Vagina (tissue), 2 donors: ENCODE measurements around the gene CAND2. TPM values are rescaled to one million over a fixed set of nuclear protein-coding genes. Genes with fewer than 3 reads are reported as not detected.

ENCODE experiments used
- DNase-seq, 2 donors: peaks; one replicate each; pipeline ENCODE4 v3.0.0-alpha.2; 2017; ENCODE audit errors: extremely low spot score in 2 of 2
- H3K27ac ChIP-seq: fragments of 200-600 bp; sonication (generic); one replicate; pipeline ENCODE4 v1.5.1; 2019
- H3K27me3 ChIP-seq: fragments of 200-600 bp; sonication (generic); one replicate; pipeline ENCODE4 v1.5.1; 2019
- H3K36me3 ChIP-seq, 2 donors: fragments of 200-600 bp; sonication (generic); one replicate each; pipeline ENCODE4 v1.5.1; 2017 to 2019
- H3K4me1 ChIP-seq: fragments of 200-600 bp; sonication (generic); one replicate; pipeline ENCODE4 v1.5.1; 2019
- H3K4me3 ChIP-seq, 2 donors: fragments of 200-600 bp; sonication (generic); 1 replicate in 1 of 2; 2 replicates in 1 of 2; pipeline ENCODE4 v1.5.1; 2016 to 2019
- H3K9me3 ChIP-seq: fragments of 200-600 bp; sonication (generic); one replicate; pipeline ENCODE4 v1.5.1; 2019
- CTCF ChIP-seq, 3 experiments: fragments of 450-650 bp in 2 of 3; fragments of 200-600 bp in 1 of 3; sonication (generic) in 1 of 3; IDR thresholded peaks; one replicate each; pipeline ENCODE4 v1.5.1; 2017 to 2019; ENCODE audit warnings: antibody characterized with exemption in 3 of 3, mild to moderate bottlenecking in 2 of 3, moderate library complexity in 2 of 3
- POLR2A ChIP-seq, 2 donors: fragments of 450-650 bp; IDR thresholded peaks; one replicate each; pipeline ENCODE4 v1.6.1; 2017; ENCODE audit warnings: antibody characterized with exemption in 2 of 2, mild to moderate bottlenecking in 2 of 2, moderate library complexity in 2 of 2
- POLR2AphosphoS5 ChIP-seq, 2 donors: sonication (generic); formaldehyde crosslinking; IDR thresholded peaks; one replicate each; pipeline ENCODE4 v1.9.0; 2017; ENCODE audit warnings: antibody characterized with exemption in 2 of 2, mild to moderate bottlenecking in 2 of 2, low read depth in 1 of 2; ENCODE audit not compliant: insufficient read depth in 1 of 2
- intact Hi-C: fragments of 100-400 bp; cut with DNase I; formaldehyde crosslinking; loops from one replicate; pipeline ENCODE4 v1.15.1; 2023
- total RNA-seq: library from RNA; depleted of rRNA; stranded (reverse); fragments of >200 nt; gene quantifications from one replicate; pipeline ENCODE4 v1.2.3, GENCODE V29; 2016

CAND2 gene
- total RNA-seq, 1 donor from 2014 or later: 12.5 TPM

DNA sequence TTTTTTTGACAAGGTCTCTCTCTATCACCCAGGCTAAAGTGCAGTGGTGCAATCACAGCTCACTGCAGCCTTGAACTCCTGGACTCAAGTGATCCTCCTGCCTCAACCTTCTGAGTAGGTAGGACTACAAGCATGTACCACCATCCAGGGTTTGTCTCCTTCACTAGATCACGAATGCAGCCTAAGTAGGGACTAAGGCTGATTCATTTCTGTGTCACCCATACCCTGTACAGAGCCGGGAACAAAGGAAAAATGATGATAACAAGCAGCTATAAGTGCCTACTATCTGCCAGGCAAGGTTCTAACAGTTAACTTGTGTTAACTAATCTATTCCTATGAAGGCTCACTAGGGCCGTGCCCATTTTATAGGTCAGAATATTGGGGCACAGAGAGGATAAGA, 44.4 kb upstream of the CAND2 start:
- H3K27me3 ChIP-seq: no peaks in the 10 kb centered on the region
- H3K9me3 ChIP-seq: no peaks in the 10 kb centered on the region
- no peak overlapping the region for H3K4me3 ChIP-seq
- intact Hi-C loops: no loop called here
- TF ChIP-seq POLR2AphosphoS5 (IDR thresholded peaks at IDR 0.05; ENCODE audit: insufficient read depth in 1 of 2, low read depth in 1 of 2): no peak
- TF ChIP-seq POLR2A (IDR thresholded peaks at IDR 0.05): no peak
- TF ChIP-seq CTCF (IDR thresholded peaks at IDR 0.05): no peak
- H3K27ac ChIP-seq: no peak overlapping the region
- H3K4me1 ChIP-seq: peaks cover 16% of the 10 kb centered on the region
- H3K36me3 ChIP-seq: no peaks in the 10 kb centered on the region
- DNase-seq: no peak

DNA sequence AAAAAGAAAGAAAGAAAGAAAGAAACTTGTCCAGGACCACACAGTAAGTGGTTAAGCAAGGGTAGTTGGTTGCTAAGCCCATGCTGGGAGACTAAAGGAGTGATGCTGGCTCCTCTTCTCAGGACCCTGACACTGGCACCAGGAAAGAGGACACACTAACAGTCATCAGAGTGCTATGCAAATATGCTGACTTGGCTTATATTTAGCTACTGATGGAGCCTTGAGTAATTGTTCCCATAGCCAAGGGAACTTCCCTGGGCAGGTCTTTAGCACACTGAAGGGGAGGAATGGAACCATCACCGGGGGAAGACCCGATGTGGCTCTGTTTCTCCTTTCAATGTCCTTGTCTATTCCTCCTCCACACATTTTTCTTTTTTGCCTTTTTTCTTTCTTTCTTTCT, 43.7 kb upstream of the CAND2 start:
- Histone ChIP-seq H3K9me3 (no peaks in the 10 kb centered on the region), H3K27ac (no peak overlapping the region), H3K4me3 (no peak overlapping the region), H3K4me1 (peaks cover 16% of the 10 kb centered on the region), H3K27me3 (no peaks in the 10 kb centered on the region), H3K36me3 (no peaks in the 10 kb centered on the region)
- intact Hi-C loops: no loop called here
- TF ChIP-seq POLR2A (IDR thresholded peaks at IDR 0.05) (no peak), POLR2AphosphoS5 (IDR thresholded peaks at IDR 0.05; ENCODE audit: insufficient read depth in 1 of 2, low read depth in 1 of 2) (no peak), CTCF (IDR thresholded peaks at IDR 0.05) (no peak)
- no peak for DNase-seq

- intact Hi-C loops: no loop called here
- TF ChIP-seq CTCF (IDR thresholded peaks at IDR 0.05) (no peak), POLR2AphosphoS5 (IDR thresholded peaks at IDR 0.05; ENCODE audit: insufficient read depth in 1 of 2, low read depth in 1 of 2) (peak; percentile 46 to 49), POLR2A (IDR thresholded peaks at IDR 0.05) (no peak)
These were observed 43.0 kb upstream of the CAND2 start for GRCh38 chr3:12753275-12754028.

DNA sequence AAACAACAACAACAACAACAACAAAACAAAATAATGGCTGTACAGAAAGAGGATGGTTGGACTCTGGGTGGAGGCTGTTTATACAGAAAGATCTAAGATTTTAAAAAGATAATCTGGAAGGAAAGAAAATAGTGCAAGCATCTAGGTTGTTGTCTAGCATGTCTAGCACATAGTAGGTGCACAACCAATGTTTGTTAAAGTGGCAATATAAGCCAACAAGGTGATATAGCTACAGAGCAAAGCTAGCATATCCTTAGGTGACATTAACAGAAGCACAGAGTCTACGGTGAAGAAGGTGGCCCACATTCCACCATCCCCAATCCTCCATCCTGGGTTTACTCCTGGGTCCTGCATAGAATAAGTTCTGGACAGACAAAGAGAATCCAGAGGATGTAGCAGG, 42.2 kb upstream of the CAND2 start:
- Histone ChIP-seq H3K27ac (peak overlapping the region; percentile 40), H3K27me3 (no peaks in the 10 kb centered on the region), H3K4me1 (peaks cover 26% of the 10 kb centered on the region), H3K36me3 (no peaks in the 10 kb centered on the region), H3K4me3 (no peak overlapping the region), H3K9me3 (no peaks in the 10 kb centered on the region)
- TF ChIP-seq POLR2AphosphoS5 (IDR thresholded peaks at IDR 0.05; ENCODE audit: insufficient read depth in 1 of 2, low read depth in 1 of 2): no peak
- no peak for TF ChIP-seq POLR2A (IDR thresholded peaks at IDR 0.05)
- no peak for TF ChIP-seq CTCF (IDR thresholded peaks at IDR 0.05)
- intact Hi-C loops: no loop called here
- no peak for DNase-seq

More at GRCh38 chr3:12753275-12754028, 43.0 kb upstream of the CAND2 start:
- Histone ChIP-seq H3K27me3 (no peaks in the 10 kb centered on the region), H3K27ac (peak overlapping the region; percentile 40), H3K4me3 (no peak overlapping the region), H3K9me3 (no peaks in the 10 kb centered on the region), H3K36me3 (no peaks in the 10 kb centered on the region), H3K4me1 (peaks cover 20% of the 10 kb centered on the region)
- DNase-seq: no peak

- H3K4me1 ChIP-seq: peaks cover 24% of the 10 kb centered on the region
- no peak for DNase-seq
- intact Hi-C loops: no loop called here
- H3K27me3 ChIP-seq: no peaks in the 10 kb centered on the region
- no peaks in the 10 kb centered on the region for H3K36me3 ChIP-seq
- H3K9me3 ChIP-seq: no peaks in the 10 kb centered on the region
- no peak overlapping the region for H3K4me3 ChIP-seq
- TF ChIP-seq CTCF (IDR thresholded peaks at IDR 0.05) (no peak), POLR2AphosphoS5 (IDR thresholded peaks at IDR 0.05; ENCODE audit: insufficient read depth in 1 of 2, low read depth in 1 of 2) (no peak), POLR2A (IDR thresholded peaks at IDR 0.05) (no peak)
- no peak overlapping the region for H3K27ac ChIP-seq
These were observed 40.7 kb upstream of the CAND2 start for GRCh38 chr3:12755754-12756153.
